ENCODE measurements around the gene L3MBTL3.

DNA sequence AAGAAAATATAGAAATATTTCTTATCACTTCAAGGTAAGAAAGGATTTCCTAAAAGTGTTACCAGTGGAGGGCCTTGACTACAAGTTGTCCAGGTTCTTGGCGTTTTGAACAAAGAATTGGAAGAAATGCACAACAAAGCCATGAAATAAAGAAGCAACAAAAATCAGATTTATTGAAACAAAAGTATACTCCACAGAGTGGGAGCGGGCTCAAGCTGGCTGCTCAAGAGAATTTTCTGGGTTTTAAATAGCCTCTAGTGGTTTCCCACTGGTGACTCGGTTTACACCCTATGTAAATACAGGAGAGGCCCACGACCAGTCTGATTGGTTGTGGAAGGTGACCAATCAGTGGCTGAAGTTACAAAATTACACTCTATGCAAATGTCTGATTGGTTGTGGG, 140.2 kb downstream of the L3MBTL3 start:
- TF ChIP-seq, protein P1, sequence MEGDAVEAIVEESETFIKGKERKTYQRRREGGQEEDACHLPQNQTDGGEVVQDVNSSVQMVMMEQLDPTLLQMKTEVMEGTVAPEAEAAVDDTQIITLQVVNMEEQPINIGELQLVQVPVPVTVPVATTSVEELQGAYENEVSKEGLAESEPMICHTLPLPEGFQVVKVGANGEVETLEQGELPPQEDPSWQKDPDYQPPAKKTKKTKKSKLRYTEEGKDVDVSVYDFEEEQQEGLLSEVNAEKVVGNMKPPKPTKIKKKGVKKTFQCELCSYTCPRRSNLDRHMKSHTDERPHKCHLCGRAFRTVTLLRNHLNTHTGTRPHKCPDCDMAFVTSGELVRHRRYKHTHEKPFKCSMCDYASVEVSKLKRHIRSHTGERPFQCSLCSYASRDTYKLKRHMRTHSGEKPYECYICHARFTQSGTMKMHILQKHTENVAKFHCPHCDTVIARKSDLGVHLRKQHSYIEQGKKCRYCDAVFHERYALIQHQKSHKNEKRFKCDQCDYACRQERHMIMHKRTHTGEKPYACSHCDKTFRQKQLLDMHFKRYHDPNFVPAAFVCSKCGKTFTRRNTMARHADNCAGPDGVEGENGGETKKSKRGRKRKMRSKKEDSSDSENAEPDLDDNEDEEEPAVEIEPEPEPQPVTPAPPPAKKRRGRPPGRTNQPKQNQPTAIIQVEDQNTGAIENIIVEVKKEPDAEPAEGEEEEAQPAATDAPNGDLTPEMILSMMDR (IDR thresholded peaks at IDR 0.05) = no peak
- no peak for TF ChIP-seq POLR2A (IDR thresholded peaks at IDR 0.05)

Data from thyroid gland (tissue), 4 donors.